GM08714 (cell line): Measurements from ENCODE around the gene ARFIP1.
"Not testable (repeated sequence)": the region's sequence is repeated elsewhere in the genome, so short reads cannot be mapped to it uniquely, and the experiment has no call there.

Experiments
- H3K4me3 ChIP-seq: fragments of 200-500 bp; sonication (Bioruptor generic); 2 replicates; pipeline ENCODE4 v1.5.1; 2014; ENCODE audit warnings: mild to moderate bottlenecking, low read length, inconsistent platforms
- ZNF274 ChIP-seq: IDR thresholded peaks from 2 replicates; pipeline ENCODE4 v1.6.1; 2012; ENCODE audit warnings: mild to moderate bottlenecking, low read depth, low read length

The ARFIP1 gene

DNA sequence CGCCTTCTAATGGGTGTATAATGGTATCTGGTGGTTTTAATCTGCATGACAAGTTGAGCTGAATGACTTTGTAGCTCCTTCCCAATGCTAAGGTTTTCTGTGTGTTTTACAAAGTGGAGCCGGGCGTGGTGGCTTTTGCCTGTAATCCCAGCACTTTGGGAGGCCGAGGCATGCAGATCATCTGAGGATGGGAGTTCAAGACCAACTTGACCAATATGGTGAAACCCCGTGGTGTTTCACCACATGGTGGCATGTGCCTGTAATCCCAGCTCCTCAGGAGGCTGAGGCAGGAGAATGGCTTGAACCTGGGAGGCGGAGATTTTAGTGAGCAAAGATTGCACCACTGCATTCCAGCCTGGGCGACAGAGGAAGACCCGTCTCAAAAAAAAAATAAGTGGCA is 28.9 kb downstream of the ARFIP1 start:
- no peak overlapping the region for H3K4me3 ChIP-seq
- no peak for TF ChIP-seq ZNF274

DNA sequence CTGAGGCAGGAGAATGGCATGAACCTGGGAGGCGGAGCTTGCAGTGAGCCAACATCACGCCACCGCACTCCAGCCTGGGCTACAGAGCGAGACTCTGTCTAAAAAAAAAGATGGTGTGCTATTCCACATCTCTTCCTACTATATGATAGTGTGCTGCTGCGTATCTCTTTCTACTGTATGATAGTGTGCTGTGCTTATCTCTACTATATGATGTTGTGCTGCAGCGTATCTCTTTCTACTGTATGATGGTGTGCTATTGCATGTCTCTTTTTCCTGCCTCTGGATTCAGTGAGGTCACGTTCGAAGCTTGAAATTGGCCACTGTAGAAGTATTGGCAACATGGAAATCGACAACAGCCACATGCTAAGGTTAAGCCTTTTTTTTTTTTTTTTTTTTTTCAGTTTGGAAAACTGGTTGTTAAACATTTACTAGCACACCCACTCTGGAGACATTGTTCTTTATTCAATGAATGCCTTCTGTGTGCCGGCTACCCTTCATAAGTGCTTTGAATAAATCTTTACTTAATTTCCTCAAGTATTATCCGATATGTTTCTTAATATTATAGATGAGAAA is 31.0 kb downstream of the ARFIP1 start:
- H3K4me3 ChIP-seq: no peak overlapping the region
- TF ChIP-seq ZNF274: no peak

DNA sequence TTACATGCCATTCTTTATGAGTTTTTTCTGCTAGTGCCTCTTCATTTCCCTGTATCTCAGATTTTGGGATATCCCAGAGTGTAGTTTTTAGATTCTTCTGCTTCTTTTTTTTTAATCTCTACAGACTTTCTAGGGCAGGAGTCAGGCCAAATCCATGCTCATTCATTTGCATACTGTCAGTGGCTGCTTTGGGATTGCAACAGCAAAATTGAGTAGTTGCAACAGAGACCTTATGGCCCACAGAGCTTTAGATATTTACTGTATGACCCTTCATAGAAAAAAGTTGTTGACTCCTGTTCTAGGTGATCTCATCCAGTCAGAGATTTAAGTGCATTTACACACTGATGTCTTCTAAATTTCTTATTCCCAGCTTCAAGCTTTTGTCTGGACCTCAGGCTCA is 35.3 kb downstream of the ARFIP1 start:
- no peak overlapping the region for H3K4me3 ChIP-seq
- no peak for TF ChIP-seq ZNF274

DNA sequence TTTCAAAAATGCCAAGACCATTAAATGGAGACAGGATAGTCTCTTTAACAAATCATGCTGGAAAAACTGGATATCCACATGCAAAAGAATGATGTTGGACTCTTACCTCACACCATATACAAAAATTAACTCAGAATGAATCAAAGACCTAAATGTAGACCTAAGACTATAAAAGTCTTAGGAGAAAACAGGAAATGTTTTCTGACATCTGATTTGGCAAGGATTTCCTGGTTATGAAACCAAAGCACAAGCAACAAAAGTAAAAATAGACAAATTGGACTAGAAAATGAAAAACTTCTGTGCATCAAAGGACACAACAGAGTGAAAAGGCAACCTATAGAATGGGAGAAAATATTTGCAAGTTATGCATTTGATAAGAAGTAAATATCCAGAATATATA is 37.6 kb downstream of the ARFIP1 start:
- H3K4me3 ChIP-seq: no peak overlapping the region
- TF ChIP-seq ZNF274: no peak

DNA sequence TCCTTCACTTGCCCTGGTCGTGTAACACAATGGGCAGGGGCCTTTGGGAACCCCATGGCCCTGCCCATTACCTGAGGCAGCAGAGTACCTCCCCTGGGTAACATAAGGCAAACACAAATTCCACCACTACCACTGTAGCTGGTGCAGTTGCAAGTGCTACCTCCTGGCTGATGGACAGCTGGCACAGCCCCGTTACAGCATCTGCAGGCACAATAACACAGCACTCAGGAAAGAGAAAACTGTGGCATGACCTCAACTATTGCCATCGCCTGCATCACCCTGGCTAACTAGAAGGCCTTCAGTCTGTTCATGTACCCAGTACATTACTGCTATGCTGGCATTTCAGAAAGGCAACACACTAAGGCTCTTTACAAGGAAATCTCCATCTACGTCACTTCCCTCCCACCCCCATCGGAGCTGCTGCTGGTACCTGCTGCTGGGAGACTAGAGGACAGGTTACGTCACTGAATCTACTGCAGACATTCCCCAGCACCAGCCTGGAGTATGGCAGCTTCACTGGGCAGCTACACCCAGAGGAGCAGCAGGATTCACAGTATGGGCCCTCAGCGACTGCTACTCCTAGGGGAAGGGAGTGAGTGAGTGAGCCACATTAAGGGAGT is 39.4 kb downstream of the ARFIP1 start:
- no peak overlapping the region for H3K4me3 ChIP-seq

DNA sequence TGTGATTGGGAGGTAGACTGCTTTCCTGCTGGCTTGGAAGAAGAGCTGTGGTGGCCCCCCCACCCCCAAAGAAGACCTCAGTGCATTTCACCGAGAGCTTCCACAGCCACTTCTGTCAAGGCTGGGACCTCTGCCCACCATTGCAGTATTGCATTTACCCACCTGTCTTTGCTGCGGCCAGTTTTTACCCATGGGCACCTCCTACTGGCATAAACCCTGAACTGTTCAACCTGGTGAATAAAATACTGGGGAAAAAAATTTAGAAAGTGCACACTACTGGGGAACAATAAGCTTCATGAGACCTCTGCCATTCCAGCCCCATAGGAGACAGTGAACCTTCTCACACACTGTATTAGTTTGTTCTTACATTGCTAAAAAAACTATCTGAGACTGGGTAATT is 40.3 kb downstream of the ARFIP1 start:
- no peak for TF ChIP-seq ZNF274
- no peak overlapping the region for H3K4me3 ChIP-seq

More for the DNA sequence above, 39.4 kb downstream of the ARFIP1 start:
- TF ChIP-seq ZNF274: no peak

DNA sequence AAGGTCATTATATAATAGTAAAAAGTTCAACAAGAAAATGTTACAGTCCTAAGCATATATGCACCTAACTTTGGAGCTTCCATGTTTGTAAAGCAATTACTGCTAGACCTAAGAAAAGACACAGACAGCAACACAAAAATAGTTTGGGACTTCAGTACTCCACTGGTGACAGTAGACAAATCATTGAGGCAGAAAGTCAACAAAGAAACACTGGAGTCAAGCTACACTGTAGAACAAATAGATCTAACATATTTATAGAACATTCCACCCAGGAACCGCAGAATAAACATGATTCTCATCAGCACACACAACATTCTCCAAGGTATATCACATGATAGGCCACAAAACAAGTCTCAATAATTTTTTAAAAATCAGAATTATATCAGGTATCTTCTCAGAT is 42.6 kb downstream of the ARFIP1 start:
- no peak overlapping the region for H3K4me3 ChIP-seq
- TF ChIP-seq ZNF274: no peak

DNA sequence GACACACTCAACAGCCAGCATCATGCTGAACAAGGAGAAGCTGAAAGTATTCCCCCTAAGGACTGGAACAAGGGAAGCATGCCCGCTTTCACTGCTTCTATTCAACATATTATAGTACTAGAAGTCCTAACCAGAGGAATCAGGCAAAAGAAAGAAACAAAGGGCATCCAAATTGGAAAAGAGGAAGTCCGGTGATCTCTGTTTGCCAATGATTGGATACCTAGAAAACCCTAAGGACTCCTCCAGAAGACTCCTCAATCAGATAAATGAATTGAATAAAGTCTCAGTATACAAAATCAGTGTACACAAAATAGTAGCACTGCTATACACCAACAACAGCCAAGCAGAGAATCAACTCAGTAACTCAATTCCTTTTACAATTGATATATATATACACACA is 44.8 kb downstream of the ARFIP1 start:
- no peak overlapping the region for H3K4me3 ChIP-seq
- TF ChIP-seq ZNF274: no peak

DNA sequence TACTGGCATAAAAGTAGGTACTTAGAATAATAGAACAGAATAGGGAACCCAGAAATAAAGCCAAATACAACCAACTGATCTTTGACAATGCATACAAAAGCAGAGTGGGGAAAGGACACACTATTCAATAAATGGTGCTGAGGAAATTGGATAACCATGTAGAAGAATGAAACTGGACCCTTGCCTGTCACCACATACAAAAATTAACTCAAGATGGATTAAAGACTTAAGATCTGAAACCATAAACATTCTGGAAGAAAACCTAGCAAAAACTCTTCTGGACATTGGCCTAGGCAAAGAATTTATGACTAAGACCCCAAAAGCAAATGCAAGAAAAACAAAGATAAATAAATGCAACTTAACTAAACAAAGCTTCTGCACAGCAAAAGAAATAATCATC is 45.6 kb downstream of the ARFIP1 start:
- no peak overlapping the region for H3K4me3 ChIP-seq
- TF ChIP-seq ZNF274: no peak

DNA sequence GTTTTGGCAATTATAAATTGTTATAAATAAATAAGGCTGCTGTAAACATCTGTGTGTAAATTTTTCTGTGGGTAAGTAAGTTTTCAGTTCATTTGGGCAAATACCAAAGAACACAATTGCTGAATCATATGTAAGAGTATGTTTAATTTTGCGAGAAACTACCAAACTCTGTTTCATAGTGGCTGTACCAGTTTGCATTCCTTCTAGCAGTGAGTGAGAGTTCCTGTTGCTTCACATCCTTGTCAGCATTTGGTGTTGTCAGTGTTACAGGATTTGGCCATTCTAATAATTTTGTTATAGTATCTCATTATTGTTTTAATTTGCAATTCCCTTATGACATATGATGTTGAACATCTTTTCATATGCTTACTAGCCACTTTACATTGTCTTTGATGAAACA is 48.4 kb downstream of the ARFIP1 start:
- H3K4me3 ChIP-seq: no peak overlapping the region
- no peak for TF ChIP-seq ZNF274

DNA sequence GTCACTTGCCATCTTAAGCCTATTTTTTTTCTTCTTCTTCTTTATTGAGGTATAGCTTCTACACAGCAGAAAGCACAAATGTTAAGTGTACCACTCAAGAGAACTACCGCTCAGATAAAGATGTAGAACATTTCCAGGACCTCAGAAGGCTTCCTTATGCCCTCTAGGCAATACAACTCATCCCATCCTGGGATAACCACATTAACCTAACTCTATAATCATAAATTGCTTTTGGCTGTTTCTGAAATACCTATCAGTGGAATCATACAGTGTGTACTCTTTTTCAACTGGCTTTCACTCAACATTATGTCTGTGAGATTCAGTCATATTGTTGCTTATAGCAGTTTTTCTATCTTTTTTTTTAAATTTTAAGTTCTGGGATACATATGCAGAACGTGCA is 51.7 kb downstream of the ARFIP1 start:
- no peak overlapping the region for H3K4me3 ChIP-seq
- no peak for TF ChIP-seq ZNF274

DNA sequence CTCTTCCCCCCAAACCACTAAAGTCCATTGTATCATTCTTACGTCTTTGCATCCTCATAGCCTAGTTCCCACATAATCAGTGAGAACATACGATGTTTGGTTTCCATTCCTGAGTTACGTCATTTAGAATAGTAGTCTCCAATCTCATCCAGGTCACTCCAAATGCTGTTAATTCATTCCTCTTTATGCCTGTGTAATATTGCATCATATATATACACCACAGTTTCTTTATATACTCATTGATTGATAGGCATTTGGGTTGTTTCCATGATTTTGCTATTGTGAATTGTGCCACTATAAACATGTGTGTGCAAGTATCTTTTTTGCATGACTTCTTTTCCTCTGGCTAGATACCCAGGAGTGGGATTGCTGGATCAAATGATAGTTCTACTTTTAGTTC is 57.2 kb downstream of the ARFIP1 start:
- TF ChIP-seq ZNF274: no peak

DNA sequence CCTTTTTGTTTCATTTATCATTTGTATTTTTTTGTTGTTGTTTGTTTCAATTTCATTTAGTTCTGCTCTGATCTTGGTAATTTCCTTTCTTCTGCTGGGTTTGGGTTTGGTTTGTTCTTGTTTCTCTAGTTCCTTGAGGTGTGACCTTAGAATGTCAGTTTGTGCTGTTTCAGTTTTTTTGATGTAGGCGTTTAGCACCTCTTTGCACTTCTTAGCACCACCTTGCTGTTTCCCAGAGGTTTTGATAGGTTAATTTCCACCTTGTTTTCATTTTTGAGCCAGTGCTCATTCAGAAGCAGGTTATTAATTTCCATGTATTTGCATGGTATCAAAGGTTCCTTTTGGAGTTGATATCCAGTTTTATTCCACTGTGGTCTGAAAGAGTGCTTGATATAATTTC is 60.0 kb downstream of the ARFIP1 start:
- H3K4me3 ChIP-seq: not testable (repeated sequence)

More for the DNA sequence above, 57.2 kb downstream of the ARFIP1 start:
- no peak overlapping the region for H3K4me3 ChIP-seq

DNA sequence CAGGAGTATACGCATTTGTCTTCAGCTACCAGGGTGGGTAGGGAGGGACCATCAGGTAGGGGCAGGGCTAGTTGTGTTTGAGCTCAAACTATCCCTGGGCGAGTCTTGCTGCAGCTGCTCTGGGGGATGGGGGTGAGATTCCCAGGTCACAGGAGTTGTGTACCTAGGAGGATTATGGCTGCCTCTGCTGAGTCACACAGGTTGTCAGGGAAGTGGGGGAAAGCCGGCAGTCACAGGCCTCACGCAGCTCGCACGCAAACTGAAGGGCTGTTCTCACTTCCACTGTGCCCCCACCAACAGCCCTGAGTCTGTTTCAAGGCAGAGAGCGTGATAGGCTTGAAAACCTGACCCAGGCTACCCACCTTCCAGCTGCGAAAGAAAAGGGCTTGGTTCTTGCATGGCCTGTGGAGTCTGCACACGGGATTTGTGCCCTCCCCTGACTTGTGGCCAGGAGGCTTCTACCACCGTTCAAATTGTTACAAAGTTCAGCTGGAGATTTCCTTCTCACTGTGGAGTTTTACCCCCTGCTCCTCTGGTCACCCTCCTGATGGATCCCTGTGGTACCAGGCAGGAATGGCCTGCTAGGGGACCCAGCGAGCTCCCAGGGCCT is 63.8 kb downstream of the ARFIP1 start:
- no peak overlapping the region for H3K4me3 ChIP-seq
- TF ChIP-seq ZNF274: no peak

DNA sequence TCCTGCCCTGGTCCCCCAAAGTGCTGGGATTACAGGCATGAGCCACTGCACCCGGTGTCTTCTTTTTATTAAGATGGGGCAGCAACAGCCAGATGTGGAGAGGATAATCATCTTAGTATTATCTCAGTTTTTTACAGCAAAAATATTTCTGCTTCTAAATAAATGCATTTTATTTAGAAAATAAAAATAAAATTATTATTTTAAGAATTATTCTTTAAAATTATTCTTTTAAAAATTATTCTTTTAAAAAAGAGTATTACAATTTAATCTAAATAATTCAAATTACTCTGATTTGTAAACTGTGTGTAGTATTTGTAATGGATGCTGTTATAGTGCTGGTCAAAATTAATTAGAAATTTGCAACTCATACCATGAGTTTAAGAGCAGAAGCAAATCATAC is 67.6 kb downstream of the ARFIP1 start:
- TF ChIP-seq ZNF274: no peak
- H3K4me3 ChIP-seq: no peak overlapping the region

DNA sequence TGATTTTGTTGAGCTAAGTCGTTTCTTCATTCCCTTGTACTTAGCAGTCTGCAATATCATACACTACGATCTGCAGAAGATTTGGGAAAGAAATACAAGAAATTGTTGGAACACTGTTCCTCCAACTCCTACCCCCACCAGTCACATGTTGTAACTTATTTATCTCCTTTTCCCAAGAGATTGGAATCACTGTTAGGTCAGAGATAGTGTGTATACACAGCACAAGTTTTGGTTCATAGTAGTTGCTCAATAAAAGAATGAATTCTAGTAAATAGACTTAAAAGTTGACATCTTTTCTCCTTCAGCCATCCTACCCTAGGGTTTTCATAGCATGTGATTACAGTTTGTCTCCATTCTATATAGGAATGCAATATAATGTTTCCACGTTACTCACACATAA is 68.8 kb downstream of the ARFIP1 start:
- no peak overlapping the region for H3K4me3 ChIP-seq
- no peak for TF ChIP-seq ZNF274
